GM21515 (cell line): Measurements from ENCODE around the gene TBC1D10A.

Experiments
- ATAC-seq: cut with Tn5 transposase; IDR thresholded peaks from one replicate; pipeline ENCODE4 v1.9.1; 2021; ENCODE audit not compliant: unreplicated experiment

TBC1D10A gene

DNA sequence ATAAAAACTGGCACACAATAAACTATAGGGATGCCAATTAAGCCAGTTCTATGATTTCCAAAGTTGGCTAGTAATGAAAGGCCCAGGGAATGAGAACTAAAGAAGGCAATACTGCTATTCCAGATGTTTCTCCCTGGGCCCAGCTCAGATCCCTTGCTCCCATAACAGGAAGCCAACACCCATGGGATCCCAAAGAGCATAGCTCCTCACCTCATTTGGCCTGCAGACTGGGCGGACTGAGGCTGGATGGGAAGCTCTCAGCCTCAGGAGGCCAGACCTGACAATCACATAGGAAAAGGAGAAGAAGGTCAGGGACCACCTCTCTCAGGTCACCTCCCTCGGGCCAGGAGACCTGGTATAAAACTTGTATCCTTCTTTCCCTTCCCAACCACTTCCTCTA, 5.3 kb downstream of the TBC1D10A start:
- no peak for ATAC-seq

DNA sequence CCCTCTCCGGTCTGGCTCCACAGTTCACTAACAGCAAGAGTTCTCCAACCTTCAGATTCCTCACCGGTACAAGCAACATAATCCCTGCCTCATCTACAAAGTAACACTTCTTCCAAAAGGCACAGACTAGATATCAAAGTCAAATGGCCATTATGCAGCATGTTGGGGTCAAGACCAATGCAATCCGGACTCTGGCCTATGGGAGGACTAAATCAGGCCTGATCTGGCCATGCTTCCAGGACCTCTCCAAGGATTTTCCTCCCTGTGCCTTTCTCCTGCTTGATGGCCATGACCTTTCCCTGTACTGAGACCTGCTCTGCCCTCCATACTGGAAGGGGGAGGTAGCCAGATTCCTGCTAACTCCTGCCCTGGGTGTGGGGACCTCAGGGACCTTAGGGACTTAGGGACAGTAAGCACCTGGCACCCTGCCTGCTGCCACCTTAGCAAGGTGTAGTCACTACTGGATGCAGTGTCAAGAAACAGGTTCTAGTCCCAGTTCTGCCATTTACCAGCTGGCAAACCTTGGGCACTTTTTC, 6.7 kb downstream of the TBC1D10A start:
- no peak for ATAC-seq

DNA sequence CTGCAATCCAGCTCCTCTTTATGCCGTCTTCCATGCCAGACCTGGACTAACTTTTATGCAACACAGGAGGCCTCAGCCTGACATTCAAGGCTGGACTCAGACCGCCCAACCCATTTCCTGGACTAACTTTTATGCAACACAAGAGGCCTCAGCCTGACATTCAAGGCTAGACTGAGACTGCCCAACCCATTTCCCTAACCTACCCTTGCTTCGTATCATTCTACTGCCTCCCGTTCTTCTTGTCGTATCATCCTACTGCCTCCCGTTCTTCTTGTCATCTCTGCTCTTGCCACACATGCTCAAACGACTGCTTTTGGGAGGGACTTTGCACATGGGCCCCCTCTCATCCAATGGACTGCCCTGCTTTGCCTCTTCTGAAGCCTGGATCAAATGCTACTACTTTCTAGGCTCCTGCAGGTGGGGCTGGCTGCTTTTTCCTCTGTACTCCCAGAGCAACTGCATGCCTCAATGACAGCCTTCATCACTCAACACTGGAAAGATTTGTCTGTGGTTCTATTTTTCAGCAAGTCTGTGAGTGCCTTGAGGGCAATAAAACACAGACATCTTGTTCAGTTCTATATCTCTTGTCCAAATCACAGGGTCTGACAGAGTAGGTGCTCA, 7.8 kb downstream of the TBC1D10A start:
- ATAC-seq = no peak

DNA sequence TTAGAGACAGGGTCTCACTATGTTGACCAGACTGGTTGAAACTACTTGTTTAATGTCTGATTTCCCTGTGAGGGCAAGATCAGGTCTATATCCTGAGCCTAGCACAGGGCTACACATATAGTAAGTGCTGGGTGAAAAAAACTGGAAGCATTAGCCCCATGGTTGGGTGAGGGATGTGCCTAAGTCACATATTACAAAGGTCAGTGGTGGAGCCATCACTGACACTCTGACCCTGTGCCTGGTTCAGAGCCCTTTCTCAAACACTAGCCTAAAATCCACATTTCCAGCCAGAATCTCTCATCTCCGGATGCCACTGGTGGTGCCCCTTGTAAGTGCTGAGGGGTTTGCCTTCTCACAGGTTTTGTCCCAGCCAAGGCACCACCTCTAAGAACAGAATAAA, 9.0 kb downstream of the TBC1D10A start:
- no peak for ATAC-seq

DNA sequence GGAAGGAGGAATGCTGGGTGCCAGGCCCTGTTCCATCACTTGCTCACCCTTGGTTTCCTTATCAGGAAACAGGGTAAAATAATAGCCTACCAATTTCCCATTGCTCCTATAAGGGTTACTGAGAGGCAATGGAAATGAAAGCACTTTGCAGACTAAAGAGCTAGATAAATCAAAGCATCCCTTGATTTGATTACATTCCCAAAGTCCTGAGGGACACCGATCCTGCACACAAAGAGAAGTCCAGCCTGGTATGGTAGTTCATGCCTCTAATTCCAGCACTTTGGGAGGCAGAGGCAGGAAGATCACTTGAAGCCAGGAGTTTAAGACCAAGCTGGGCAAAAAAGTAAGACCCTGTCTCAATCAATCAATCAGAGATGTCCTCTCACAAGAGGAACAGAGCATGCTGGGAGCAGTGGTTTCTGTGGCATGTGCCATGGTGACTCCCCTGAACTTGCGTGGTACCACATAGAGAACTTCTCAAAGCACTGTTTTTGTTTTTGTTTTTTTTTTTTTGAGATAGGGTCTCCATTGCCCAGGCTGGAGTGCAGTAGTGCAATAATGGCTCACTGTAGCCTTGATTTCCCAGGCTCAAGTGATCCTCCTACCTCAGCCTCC, 10.7 kb downstream of the TBC1D10A start:
- no peak for ATAC-seq

DNA sequence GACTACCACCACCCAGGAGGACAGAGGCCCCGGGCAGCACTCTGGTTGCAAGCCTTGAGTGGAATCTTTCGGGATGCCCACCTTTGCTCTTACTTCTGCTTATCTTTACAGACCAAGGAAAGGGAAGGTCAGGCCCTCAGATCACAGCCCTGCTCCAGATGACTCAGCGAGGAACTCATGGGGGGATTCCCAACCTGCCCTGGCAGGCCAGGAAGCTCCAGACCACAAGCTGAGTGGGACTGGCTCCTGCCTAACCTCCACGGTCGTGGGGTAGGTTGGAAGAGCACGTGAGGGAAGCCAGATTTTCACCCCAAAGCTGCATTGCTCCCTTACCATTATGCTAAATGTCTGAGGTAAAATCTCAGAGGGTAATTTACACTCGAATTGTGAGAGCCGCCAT, 11.8 kb downstream of the TBC1D10A start:
- ATAC-seq = no peak

DNA sequence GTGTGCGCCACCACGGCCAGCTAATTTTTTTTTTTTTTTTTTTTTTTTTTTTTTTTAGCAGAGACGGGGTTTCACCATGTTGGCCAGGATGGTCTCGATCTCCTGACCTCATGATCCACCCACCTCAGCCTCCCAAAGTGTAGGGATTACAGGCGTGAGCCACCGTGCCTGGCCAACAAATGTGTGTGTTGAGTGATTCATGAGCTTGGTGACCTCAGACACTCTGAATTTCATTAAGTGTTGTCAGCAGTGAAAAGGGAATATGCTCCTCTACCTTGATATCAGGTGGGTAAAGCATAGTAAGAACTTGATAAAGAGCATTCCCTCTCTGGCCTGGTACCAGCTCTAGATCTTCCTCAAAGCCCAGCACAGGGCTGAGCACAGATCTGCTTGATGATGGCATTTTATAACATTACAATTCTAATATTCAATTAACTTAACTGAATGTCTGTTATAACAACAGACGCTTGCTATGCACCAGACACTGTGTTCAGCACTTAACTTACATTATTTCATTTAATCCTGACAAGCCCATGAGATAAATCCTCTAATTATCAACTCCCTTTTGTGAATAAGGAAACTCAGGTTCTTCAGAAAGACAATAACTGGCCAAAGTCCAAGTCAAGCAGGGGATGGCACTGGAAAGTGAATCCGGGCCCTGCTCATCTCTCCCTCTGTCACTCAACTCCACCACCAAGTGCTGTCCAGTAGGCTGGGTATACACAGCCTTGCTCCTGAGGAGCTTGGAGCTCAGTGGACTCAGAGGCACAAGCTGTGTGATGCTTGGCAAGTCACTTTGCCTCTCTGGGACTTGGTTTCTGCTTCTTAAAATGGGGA, 13.0 kb downstream of the TBC1D10A start:
- ATAC-seq = no peak

DNA sequence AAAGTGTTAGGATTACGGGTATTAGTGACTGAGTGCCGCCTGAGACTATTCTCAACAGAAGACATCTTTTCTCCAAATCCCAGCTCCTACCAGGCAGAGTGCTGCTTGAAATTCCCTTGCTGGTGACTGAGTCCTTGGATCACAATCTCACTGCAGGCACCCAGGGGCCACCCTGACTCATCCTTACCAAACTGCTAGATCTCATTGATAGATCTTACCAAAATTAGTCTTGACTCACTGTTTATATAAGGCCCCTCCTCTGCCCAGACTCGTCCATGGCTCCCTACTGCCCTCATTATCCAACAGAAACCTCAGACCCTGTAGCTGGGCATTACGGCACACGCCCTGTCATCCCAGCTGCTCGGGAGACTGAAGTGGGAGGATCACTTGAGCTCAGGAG, 14.7 kb downstream of the TBC1D10A start:
- ATAC-seq = no peak

DNA sequence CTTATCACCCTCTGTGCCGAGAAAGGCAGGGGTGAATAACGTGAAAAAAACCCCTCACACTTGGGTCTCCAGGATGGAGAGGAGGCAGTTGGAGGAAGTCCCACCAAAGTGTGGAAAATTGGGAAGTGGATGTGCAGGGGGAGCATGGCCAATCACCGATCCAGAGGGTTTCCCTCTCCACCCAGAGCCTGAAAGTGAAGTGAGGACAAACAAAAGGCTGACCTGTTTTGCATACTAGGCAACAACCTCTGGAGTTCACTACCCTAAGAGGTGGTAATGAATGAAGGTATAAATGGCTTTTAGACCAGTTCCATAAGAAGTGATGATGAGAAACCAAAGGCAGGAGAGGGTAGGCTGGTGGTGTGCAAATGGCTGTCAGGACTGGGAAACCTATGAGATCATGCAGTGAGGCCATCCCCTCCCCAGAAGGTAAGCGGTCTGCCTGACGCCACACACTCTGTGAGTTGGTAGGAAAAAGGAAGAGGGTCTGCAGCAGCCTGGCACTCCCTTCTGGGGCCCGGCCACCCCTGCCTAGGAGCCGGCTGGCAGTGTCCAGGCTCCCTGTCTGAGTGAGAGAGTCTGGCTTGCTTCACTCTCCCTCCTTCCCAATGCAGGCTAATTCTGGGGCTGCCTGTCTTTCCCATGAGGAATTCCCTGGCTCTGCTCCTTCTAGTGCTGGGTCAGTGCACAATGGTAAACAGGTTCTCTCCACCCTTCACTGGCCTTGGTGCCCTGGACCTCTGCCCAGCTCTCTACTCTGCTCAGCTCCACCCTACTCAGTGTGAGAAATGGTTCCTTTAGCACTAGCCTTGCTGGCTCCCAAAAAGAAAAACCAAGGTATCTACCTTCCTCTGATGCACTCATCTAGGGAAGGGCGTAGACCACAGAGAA, 15.6 kb downstream of the TBC1D10A start:
- ATAC-seq = no peak

DNA sequence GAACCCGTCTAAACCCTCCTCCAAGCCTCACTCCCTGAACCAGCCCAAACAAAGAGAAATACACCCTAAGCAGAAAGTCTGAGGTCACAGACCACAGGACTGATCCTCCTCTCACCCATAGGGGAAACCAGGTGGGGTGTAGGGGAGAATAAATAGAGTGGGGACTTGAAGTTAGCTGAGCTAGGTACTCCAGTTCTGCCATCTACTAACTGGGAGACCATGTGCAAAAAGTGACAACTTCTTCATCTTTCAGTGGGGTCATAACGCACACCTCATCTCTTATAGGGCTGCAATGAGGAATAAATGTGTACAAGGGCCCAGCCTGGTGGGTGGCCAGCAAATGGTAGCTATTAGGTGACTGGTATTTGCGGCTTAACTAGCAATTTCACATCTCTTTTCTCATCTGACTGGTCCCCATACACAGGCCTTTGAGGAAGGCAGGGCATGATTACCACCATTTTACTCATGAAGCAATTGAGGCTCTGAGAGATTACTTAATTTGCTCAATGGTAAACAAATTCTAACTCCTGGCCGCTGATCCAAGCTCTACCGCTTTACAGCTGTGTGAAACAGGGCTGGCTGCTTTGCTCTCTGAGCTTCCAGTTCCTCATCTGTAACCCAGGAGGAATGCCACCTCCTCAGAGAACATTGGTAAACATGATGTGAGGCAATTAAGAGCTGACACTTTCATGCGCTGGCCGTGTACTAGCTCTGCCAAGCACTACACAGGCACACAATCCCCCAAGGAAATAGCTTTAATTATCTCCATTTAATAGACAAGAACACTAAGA, 16.6 kb downstream of the TBC1D10A start:
- no peak for ATAC-seq

DNA sequence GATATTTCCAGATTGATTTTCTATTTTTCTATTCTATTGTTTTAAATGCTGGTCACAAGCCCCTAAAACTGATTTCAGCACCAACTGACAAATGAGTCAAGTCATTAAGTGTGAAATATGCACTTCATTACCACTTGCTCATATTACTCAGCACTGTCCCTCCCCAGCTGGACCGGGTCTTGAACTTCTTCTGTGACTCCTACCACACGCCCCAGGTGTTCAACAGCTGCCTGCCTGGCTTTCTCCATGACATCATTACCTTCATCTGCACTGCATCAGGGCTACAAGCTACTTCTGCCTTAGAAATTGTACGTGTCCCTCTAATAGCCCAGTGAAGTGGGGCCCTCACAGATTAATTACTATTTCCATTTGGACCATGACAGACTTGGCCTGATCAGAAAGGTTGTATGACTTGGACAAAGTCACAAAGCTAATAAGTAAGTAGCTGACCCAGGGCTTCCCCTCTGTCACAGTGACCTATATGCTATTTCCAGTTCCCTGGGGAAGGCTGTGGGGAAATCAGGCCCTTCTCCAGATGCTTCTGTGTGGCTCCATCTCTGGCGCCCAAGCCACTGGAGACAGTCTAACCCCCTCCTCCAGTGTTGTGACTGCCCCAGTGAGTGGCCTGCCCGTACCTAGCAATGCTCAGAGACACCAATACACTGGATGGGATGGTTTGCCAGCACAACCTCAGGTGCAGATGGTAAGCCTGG, 18.1 kb downstream of the TBC1D10A start:
- no peak for ATAC-seq

DNA sequence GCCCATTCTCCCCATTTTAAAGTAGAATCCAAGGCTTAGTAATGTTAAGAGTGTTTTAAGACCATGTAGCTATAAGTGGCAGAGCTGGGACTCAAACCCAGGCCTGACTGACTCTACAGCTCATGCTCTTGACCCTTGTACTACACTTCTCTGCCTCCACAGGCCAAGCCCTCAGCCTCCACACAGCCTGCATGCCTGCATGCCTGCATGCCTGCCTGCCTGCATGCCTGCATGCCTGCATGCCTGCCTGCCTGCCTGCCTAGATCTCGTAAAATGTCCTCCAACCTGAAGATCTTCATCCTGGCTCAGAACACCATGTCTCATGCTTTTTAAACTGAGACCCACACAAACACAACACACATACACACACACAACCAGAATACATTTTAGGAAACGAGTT, 18.6 kb downstream of the TBC1D10A start:
- no peak for ATAC-seq

DNA sequence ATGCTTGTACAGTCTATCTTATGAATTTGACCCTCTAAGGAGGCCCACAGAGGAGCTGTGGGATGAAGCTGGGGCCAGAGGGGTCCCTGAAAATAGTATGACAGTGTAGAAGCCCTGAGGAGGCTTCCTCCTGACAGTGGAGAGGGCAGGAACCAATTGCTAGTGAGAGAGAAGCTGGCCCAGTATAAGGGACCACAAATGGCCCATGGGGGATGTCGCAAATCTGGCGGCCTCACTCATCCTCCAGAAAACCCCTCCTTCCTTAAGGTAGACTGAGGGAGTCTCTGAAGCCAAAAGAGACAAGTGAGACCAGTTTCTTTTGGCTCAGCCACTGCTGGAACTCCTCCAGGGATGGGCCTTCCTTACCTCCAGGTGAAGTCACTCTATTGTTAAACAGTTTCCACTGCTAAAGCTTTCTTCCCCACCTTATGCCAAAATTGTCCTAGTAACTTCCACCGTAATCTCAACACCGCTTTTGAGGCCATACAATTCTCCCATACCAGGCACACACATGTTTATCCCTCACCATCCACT, 19.6 kb downstream of the TBC1D10A start:
- no peak for ATAC-seq

DNA sequence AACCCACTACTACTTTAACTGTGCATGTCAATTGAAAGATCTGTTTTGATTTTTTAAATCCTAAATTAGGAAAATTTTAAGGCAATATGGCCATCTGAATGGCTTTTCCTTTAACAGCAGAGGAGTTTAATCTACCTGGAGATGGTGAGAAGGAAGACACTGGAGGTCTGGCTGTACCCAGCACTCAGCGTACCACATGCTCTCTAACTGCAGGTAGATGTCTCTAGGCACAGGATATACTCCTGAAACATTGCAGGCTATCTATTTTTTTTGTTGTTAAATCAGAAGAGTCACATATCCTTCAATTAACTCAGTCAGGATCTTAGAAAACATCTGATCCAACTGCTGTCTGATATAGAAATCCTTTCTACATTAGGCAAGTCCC, 20.1 kb downstream of the TBC1D10A start:
- ATAC-seq = no peak

DNA sequence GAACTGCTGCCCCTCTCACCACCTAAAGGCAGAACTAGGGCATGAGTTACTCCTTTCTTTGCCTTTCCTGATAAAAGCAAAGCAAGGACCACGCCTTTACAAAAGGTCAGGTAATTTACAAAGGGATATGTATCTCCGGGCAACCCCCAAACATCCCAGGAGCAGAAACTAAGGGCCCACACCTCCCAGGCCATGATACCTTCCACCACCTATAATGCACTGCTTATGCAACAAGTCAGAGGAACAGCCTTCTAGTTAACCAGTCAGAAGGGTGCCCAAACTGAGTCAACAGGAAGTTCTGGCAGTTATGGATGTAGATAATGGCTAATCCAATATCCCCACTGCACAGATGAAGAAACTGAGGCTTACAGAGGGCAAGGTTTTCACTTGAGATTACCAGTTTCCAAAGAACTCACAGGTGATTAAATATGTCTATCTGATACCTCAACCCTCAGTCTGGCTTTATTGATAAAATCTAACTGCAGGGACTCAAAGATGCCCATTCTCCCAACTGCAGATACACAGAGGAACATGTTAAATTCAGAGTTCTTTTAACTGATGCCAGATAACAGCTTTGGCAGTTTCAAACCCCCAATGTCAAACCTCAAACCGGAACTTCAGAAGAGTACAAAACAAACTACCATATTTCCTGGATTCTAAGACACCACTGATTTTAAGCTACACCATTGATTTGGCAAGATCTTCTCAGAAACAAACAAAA, 20.7 kb downstream of the TBC1D10A start:
- no peak for ATAC-seq

DNA sequence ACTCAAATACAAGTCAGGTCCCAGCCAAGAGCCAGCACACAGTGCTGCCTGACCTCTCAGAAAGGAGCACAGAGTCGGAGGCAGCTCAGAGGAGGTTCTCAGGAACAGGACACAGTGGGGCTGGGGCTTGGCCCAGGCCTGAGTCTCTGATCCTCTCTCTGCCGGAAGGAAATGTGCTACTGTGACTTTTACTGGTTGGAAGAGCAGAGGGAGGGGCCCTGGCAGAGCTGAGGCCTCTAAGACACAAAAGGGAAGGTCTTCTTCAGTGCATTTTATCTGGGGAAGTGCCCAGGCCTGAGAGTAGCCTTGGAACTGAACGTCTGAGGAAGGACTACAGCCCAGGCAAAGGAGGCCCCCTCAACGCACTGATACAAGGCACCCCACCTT, 21.2 kb downstream of the TBC1D10A start:
- no peak for ATAC-seq

DNA sequence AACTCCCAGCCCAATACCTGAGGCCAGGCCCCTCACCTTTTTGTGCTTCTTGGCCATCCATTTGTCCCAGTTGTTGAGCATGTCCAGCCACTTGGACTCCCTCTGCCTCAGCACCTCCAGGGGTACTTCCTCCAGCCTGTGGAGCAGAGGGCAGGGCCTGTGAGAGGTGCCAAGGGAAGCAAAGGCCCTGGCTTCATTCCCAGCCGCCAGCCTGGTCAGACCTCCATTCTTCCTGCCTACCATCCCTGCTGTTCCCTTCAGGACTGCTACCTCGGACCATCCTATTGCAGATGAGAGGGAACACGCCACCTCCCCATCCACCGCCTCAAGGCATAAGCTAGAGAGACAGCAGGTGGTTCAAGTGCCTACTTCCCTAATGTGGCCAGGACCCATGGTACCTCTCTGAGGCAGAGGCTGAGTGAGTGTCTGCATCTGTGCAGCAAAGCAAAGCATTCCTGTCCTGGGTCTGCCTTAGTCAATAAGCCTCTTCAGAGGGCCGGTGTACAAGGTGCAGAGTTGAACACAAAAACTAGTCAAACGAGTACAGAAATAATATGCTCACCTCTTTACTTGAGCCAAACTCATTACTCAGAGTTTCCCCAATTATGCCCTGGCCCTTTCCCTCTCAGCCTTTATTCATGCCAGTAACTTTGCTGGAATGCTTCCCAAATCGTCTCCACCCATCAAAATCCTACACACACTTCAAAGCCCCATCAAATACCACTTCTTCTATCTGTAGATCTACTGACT, 22.1 kb downstream of the TBC1D10A start:
- ATAC-seq = no peak

DNA sequence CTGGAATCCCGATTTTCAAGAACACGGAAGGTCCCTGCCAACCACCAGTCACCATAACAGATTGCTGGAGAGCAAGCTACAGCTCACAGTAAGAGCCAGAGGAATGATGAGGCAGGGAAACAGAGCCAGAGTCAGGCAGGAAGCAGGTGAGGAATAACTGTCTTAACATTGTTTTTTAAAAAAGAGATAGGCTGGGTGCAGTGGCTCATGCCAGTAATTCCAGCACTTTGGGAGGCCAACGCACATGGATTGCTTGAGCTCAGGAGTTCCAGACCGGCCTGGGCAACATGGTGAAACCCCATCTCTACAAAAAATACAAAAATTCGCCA, 24.0 kb downstream of the TBC1D10A start:
- no peak for ATAC-seq
